Keratinocyte (primary cell): ENCODE results near the gene SUN3. TPM values are rescaled to one million over a fixed set of nuclear protein-coding genes. Genes with fewer than 3 reads are reported as not detected.

ENCODE experiments used
- DNase-seq: peaks from one replicate; pipeline ENCODE4 v3.0.0-alpha.2; 2011; ENCODE audit warnings: low read depth, missing footprints, low spot score
- FAIRE-seq: peaks from 2 replicates; lab custom pipeline; 2011; peaks lifted over from hg19 to GRCh38; lab: Jason Lieb, UNC
- H2AFZ ChIP-seq: 2 replicates; pipeline ENCODE4 v1.6.0; 2012; ENCODE audit warnings: low read length, control low read depth, inconsistent platforms; ENCODE audit not compliant: control insufficient read depth
- H3K27ac ChIP-seq: 2 replicates; pipeline ENCODE4 v1.5.1; 2011; ENCODE audit warnings: low read length; ENCODE audit not compliant: control insufficient read depth, insufficient read depth
- H3K27me3 ChIP-seq: 3 replicates; pipeline ENCODE4 v1.6.0; 2011; ENCODE audit warnings: low read length; ENCODE audit not compliant: control insufficient read depth, insufficient read depth; ENCODE audit errors: extremely low read depth
- H3K36me3 ChIP-seq, 2 experiments: 2 replicates in 1 of 2; 3 replicates in 1 of 2; pipeline ENCODE4 v1.5.1; 2011; ENCODE audit warnings: low read length in 2 of 2, mild to moderate bottlenecking in 1 of 2; ENCODE audit not compliant: control insufficient read depth in 2 of 2, insufficient read depth in 2 of 2; ENCODE audit errors: extremely low read depth in 1 of 2
- H3K4me1 ChIP-seq: 3 replicates; pipeline ENCODE4 v1.5.1; 2011; ENCODE audit warnings: low read length; ENCODE audit not compliant: control insufficient read depth, insufficient read depth; ENCODE audit errors: extremely low read depth
- H3K4me2 ChIP-seq: 3 replicates; pipeline ENCODE4 v1.6.0; 2011; ENCODE audit warnings: low read depth, low read length; ENCODE audit not compliant: control insufficient read depth, insufficient read depth; ENCODE audit errors: extremely low read depth
- H3K4me3 ChIP-seq, 3 experiments: fragments of 200-600 bp in 1 of 3; sonication (generic) in 1 of 3; 2 replicates in 2 of 3; 3 replicates in 1 of 3; pipeline ENCODE4 v1.5.1; 2011 to 2016; ENCODE audit warnings: low read length in 3 of 3, mild to moderate bottlenecking in 3 of 3, control low read depth in 2 of 3, inconsistent platforms in 1 of 3, low read depth in 1 of 3, mixed read lengths in 1 of 3, mixed run types in 1 of 3, moderate library complexity in 1 of 3; ENCODE audit not compliant: control insufficient read depth in 2 of 3, insufficient read depth in 2 of 3; ENCODE audit errors: extremely low read depth in 1 of 3
- H3K79me2 ChIP-seq: 2 replicates; pipeline ENCODE4 v1.6.0; 2012; ENCODE audit warnings: low read length; ENCODE audit not compliant: control insufficient read depth, insufficient read depth
- H3K9ac ChIP-seq: 3 replicates; pipeline ENCODE4 v1.6.0; 2011; ENCODE audit warnings: low read length; ENCODE audit not compliant: control insufficient read depth, insufficient read depth; ENCODE audit errors: extremely low read depth
- H3K9me1 ChIP-seq: 3 replicates; pipeline ENCODE4 v1.6.0; 2011; ENCODE audit warnings: low read length; ENCODE audit not compliant: control insufficient read depth, insufficient read depth; ENCODE audit errors: extremely low read depth
- H3K9me3 ChIP-seq: 2 replicates; pipeline ENCODE4 v1.5.1; 2012; ENCODE audit warnings: low read depth, low read length; ENCODE audit not compliant: control insufficient read depth
- H4K20me1 ChIP-seq: 3 replicates; pipeline ENCODE4 v1.6.0; 2011; ENCODE audit warnings: low read length; ENCODE audit not compliant: control insufficient read depth, insufficient read depth; ENCODE audit errors: extremely low read depth
- EZH2 ChIP-seq: IDR thresholded peaks from one replicate; pipeline ENCODE4 v1.6.1; 2012; ENCODE audit warnings: inconsistent platforms, mild to moderate bottlenecking, low read length, moderate library complexity
- dilution Hi-C: fragments of 300-500 bp; cut with MboI; formaldehyde crosslinking; loops from one replicate; pipeline ENCODE4 v1.7.0; 2020; ENCODE audit warnings: low sequenced_read_pairs; ENCODE audit not compliant: extremely low pct_ligation_motif_present
- polyA minus RNA-seq, 3 experiments: library from RNA; depleted of rRNA, polyadenylated mRNA; stranded (reverse); fragments of >200 nt; gene quantifications; 1 replicate in 1 of 3; 2 replicates in 1 of 3; 3 replicates in 1 of 3; pipeline ENCODE4 v1.2.3, GENCODE V29; 2011
- polyA plus RNA-seq, 5 experiments: library from polyadenylated mRNA; depleted of rRNA in 3 of 5; stranded (reverse) in 3 of 5; stranded (forward) in 1 of 5; unstranded in 1 of 5; fragments of >200 nt; gene quantifications; 1 replicate in 1 of 5; 2 replicates in 3 of 5; 3 replicates in 1 of 5; pipeline versions ENCODE4 v1.2.1 to v1.2.3, GENCODE V29; 2011 to 2012; ENCODE audit warnings: missing spikeins in 2 of 5, low read depth in 1 of 5, low replicate concordance in 1 of 5
- TF ChIP-seq, protein P1 (sequence below), 3 experiments: IDR thresholded peaks in 1 of 3; conservative IDR thresholded peaks in 1 of 3; optimal IDR thresholded peaks in 1 of 3; 2 replicates in 2 of 3; 3 replicates in 1 of 3; pipeline versions ENCODE3 to v1.5.1; 2011; ENCODE audit warnings: low read length in 3 of 3, mild to moderate bottlenecking in 3 of 3, moderate library complexity in 2 of 3, control low read depth in 1 of 3, inconsistent platforms in 1 of 3; ENCODE audit not compliant: insufficient read depth in 2 of 3; ENCODE audit errors: extremely low read depth in 1 of 3

Gene SUN3, protein sequence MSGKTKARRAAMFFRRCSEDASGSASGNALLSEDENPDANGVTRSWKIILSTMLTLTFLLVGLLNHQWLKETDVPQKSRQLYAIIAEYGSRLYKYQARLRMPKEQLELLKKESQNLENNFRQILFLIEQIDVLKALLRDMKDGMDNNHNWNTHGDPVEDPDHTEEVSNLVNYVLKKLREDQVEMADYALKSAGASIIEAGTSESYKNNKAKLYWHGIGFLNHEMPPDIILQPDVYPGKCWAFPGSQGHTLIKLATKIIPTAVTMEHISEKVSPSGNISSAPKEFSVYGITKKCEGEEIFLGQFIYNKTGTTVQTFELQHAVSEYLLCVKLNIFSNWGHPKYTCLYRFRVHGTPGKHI
- polyA plus RNA-seq = not detected in 3 replicates
- polyA plus RNA-seq (2011; ENCODE audit: low read depth) = 1.2 TPM
- polyA plus RNA-seq (2011; cell fraction: cytosol; rRNA removed) = 0.11 TPM in 1 of 2 replicates, not detected in the other
- polyA plus RNA-seq (2011; cell fraction: nucleus; rRNA removed) = 0.28 and 0.36 TPM in 2 replicates
- polyA plus RNA-seq (2012; ENCODE audit: low replicate concordance) = 0.55 TPM in 1 of 2 replicates, not detected in the other
- 0.13 to 0.23 TPM in 2 of 3 replicates, not detected in the other for polyA minus RNA-seq
- not detected for polyA minus RNA-seq (2011; cell fraction: cytosol; rRNA and poly(A)+ RNA removed)
- not detected in 2 replicates for polyA minus RNA-seq (2011; cell fraction: nucleus; rRNA and poly(A)+ RNA removed)

DNA sequence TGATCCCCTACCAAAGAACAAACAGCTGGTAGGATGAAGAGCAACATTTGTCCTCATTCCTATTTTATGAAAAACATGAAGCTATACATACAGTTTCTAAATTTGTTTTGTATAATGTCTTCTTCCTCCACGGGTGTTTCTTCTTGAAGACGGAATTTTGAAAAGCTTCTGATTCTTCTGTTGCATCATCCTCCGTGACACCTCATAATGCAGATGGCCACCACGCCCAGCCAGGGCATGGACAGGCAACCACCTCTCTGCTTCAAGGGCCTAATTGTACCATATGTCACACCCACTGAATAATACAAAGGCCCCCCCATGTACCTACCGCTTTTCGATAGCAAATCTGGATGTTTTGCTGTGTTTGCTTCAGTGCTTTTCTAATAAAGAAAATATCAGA is at the start of gene SUN3:
SUN3 (minus strand) TSS at position 170 of the 400 bp plus-strand sequence; CDS start at position 1, 169 bp downstream.
- Histone ChIP-seq H3K4me2 (no peak within 1 kb of the TSS), H2AFZ (no peak within 1 kb of the TSS), H3K79me2 (no peaks in the 10 kb centered on the region), H3K27me3 (no peaks in the 10 kb centered on the region), H3K9me3 (no peaks in the 10 kb centered on the region), H3K9ac (no peak within 1 kb of the TSS), H3K9me1 (no peaks in the 10 kb centered on the region), H3K4me3 (no peak within 1 kb of the TSS), H3K36me3 (no peaks in the 10 kb centered on the region), H3K27ac (no peak within 1 kb of the TSS), H3K4me1 (no peaks in the 10 kb centered on the region), H4K20me1 (no peaks in the 10 kb centered on the region)
- DNase-seq (no peak), FAIRE-seq (no peak)
- dilution Hi-C loops = loop anchor here (5.0 kb wide), 1 partner anchor 37 kb away; no protein-coding TSS in a partner anchor
- TF ChIP-seq, protein P1, sequence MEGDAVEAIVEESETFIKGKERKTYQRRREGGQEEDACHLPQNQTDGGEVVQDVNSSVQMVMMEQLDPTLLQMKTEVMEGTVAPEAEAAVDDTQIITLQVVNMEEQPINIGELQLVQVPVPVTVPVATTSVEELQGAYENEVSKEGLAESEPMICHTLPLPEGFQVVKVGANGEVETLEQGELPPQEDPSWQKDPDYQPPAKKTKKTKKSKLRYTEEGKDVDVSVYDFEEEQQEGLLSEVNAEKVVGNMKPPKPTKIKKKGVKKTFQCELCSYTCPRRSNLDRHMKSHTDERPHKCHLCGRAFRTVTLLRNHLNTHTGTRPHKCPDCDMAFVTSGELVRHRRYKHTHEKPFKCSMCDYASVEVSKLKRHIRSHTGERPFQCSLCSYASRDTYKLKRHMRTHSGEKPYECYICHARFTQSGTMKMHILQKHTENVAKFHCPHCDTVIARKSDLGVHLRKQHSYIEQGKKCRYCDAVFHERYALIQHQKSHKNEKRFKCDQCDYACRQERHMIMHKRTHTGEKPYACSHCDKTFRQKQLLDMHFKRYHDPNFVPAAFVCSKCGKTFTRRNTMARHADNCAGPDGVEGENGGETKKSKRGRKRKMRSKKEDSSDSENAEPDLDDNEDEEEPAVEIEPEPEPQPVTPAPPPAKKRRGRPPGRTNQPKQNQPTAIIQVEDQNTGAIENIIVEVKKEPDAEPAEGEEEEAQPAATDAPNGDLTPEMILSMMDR (optimal IDR thresholded peaks at IDR 0.05 in 1 of 3, IDR thresholded peaks at IDR 0.05 in 1 of 3, conservative IDR thresholded peaks at IDR 0.05 in 1 of 3; ENCODE audit: extremely low read depth in 1 of 3, insufficient read depth in 2 of 3, low read length in 3 of 3) = no peak
- TF ChIP-seq EZH2 = no peak

DNA sequence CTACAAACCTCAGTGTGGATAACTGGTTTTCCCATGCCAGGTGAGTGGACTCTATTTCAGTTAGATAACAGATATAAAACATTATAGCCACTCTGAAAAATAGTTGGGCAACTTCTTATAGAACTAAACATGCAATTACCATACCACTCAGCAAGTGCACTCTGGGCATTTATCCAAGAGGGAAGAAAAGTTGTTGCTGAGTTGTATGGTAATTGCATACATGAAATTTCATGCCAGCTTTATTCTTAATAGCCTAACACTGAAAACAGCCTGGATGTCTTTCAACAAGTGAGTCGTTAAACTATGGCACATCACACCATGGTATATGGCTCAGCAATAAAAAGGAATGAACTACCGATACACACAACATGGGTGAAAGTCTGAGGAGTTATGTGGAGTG is 49.6 kb upstream of the SUN3 start:
- dilution Hi-C loops = no loop called here
- no peaks in the 10 kb centered on the region for H3K27me3 ChIP-seq
- no peak overlapping the region for H3K4me2 ChIP-seq
- no peaks in the 10 kb centered on the region for H3K9me1 ChIP-seq
- no peak overlapping the region for H3K9ac ChIP-seq
- peaks cover 37% of the 10 kb centered on the region for H3K4me1 ChIP-seq
- H3K79me2 ChIP-seq = no peaks in the 10 kb centered on the region
- H2AFZ ChIP-seq = no peak overlapping the region
- FAIRE-seq = no peak
- no peaks in the 10 kb centered on the region for H4K20me1 ChIP-seq
- no peaks in the 10 kb centered on the region for H3K9me3 ChIP-seq
- no peak overlapping the region for H3K27ac ChIP-seq
- TF ChIP-seq EZH2 = no peak
- TF ChIP-seq, protein P1 (optimal IDR thresholded peaks at IDR 0.05 in 1 of 3, IDR thresholded peaks at IDR 0.05 in 1 of 3, conservative IDR thresholded peaks at IDR 0.05 in 1 of 3; ENCODE audit: extremely low read depth in 1 of 3, insufficient read depth in 2 of 3, low read length in 3 of 3) = no peak
- DNase-seq = no peak
- H3K4me3 ChIP-seq = no peak overlapping the region
- no peaks in the 10 kb centered on the region for H3K36me3 ChIP-seq
